HK-2 (cell line): ENCODE results near the gene IVD.

Source experiments
- DNase-seq: peaks from one replicate; pipeline ENCODE4 v3.0.0-alpha.2; 2018; ENCODE audit not compliant: unreplicated experiment

The IVD gene

DNA sequence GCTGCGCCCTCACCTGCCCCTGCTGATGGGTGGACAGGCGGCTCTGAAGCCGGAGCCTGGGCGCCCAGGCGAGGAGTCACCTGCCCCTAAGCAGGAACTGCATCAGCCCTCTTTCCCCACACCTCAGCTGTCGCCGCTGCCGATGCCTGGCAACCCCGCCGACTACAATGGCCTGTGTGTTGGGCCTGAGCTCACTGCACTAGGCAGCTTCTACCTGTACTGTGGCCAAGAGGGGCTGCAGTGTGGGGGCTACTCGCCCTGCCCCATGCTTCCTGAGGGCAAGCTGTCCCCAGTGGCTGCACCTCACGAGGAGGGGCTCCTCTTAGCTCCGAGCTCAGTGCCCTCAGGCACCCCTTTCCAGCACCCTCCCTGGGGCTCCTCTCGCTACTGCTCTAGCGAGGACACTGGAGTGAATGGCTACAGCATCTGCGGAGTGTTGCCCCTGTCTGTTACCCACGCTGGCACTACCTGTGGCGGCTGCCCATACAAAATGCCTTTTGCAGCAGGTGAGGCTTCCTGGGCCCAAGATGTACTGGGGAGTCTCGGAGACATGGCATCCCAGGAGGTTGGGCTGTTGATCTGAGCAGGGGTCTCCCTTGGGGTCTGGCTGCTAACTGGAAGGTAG lies 53.9 kb downstream of the IVD start:
- no peak for DNase-seq

DNA sequence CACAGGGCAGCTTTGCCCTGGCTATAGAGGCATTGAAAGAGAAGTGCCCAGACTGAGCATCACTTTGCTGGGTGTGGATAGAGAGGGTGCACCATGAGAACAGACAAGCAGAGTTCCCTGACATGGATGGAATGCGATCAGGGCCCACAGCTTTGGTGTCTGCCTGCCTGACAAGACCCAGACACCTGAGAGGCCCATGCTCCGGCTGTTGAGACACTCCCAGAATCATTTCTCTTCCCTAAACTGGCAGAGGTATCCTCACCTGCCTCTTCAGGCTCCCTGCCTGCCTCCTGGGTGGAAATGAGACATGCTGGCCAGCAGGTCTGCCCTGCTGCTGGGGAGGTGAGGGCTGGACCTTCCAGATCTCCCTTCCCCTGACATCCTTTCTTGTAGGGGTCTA lies 54.8 kb downstream of the IVD start:
- no peak for DNase-seq

DNA sequence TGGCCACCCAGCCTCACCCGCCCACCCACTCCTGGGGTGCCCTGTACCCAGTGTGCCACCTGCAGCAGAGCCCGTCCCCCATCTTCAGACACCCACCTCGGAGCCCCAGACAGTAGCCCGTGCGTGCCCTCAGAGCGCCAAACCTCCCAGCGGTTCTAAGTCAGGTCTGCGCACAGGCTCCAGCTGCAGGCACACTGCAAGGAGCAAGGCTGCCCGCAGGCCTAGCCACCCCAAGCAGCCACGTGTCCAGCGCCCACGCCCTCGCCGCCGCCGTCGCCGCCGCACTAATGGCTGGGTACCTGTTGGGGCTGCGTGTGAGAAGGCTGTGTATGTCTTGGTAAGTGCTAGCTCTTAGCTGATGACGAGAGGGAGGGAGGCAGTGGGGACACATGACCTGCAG lies 56.4 kb downstream of the IVD start:
- no peak for DNase-seq

DNA sequence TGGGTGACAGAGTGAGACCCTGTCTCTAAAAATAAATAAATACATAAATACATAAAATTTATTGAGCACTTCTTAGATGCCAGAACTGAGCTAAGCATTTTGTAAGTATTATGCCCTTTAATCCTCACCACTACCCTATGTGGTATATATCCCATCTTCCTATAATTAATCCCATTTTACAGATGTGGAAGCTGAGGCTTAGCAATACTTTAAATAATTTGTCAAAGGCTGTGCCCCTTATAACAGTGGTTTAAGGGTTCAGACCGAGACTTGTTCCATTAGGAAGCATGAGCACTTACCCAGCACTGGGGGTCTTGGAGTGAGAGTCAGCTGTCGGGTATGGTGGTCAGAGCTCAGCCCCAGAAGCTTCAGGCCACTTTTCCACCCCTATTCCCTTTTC lies 57.7 kb downstream of the IVD start:
- DNase-seq, result no peak

DNA sequence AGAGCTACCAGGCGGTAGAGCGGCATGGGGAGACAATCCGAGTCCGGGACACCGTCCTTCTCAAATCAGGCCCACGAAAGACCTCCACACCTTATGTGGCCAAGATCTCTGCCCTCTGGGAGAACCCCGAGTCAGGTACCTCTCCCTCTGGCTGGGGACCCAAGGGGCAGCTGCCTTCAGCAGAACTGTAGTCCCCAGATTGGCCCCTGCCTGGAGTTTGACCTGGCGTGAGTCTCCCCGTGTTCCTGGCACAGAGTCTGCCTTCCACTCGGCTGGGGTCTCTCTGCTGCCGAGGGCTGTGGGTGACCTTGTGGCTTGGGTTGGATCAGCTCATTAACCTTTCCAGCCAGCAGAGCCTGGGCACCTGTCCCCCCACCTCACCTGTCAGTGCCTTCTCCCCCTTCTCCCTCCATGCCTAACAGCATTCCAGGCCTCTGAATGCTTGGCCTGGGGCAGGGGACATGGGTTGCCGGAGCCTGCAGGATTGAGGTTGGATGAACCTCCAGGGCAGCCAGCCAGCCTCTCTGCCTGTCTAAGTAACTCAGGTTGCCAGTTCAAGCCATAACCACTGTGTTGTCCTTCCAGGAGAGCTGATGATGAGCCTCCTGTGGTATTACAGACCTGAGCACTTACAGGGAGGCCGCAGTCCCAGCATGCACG lies 58.4 kb downstream of the IVD start:
- no peak for DNase-seq

DNA sequence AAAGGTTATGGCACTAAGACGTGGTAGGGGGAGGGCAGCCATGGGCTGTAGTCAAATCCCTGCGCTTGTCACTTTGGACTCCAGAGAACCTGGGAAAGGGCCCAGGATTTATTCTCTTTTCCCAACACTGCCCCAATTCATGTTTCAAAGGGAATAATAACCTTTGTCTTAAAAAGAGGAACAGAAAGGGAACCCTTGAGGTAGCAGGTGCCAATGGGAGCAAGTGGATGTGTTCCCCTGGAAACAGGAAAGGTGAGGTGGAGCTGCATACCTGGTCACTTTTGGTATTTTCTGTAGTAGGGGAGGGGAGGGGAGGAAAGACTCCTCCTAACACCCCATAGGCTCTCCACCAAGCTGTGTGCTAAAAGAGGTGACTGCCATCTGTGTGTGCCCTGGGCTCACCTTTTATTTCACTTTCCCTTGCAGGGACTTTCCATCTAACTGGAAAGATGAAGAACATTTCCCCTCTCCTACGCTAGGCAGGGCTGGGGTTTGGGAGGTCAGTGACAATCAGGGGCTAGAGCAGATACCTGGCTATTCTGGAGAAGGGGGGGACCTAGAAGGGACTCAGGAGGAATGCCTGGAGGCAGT lies 59.1 kb downstream of the IVD start:
- DNase-seq, result no peak

DNA sequence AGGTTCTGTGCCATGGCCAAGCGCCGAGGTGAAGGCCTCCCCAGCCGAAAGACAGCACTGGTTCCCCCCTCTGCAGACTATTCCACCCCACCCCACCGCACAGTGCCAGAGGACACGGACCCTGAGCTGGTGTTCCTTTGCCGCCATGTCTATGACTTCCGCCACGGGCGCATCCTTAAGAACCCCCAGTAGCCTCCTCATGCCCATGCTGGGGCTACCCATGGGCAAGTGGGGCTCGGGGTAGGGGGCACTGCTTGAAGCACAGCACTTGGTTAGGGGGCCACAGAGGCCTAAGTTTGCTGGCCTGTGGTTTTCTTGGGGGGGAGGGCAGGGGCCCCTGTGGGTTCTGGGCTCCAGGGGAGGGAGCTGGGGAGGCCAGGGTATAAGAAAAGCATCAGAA lies 60.3 kb downstream of the IVD start:
- DNase-seq, result no peak

DNA sequence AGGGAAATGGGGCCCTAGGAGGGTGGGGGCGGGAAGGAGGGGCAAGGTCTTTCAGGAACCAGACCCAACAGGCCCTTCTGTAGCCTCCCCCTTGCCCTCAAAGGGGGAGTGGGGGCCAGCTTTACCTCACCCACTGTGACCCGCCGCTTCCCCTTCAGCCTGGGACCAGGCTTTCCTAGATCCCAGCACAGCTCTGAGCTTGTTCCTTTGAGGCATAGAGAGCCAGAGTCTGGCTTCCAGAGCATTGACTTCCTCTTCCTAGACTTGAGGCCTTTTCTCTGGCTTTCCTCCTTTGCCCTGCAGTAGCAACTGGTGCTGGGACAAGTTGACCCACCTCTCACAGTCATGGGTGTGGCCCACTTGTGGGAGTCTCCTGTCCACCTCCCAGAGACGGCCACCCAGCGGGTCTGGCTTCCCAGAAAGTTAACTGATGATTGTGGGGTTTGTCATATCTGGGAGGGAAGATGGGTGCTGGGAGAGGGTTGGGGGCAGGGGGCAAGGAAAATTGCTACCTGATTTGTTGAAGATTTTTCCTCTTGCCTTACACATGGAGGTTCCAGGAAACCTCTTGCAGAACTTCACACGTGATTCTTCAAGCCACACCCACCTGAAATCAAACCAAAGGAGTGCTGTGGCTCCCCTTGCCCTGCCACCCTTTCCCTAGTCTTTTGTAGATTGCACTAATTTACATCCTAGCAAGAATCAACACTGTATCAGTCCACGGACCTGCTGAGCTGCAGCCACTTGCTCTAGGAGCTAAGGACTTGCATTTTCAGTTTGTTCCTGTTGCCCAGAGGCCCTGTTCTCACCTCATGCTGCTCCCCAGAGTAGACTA lies 61.0 kb downstream of the IVD start:
- no peak for DNase-seq

DNA sequence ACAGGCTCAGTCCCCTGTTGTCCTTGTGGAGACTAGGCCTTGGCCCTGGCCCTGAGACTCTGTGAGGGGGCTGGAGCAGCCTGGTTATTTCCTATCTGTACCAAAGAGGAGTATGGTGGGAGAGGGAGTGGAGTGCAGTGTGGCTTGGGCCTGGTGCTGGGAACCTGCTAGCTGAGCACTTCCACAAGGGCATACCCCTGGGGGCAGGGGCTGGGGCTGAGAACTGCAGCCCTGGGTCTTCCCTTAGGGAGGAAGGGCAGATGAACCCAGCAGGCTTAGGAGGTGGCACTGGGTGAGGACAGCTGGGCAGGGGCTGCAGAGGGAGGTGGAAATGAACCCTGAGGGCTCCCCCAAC lies 61.6 kb downstream of the IVD start:
- DNase-seq, result no peak

DNA sequence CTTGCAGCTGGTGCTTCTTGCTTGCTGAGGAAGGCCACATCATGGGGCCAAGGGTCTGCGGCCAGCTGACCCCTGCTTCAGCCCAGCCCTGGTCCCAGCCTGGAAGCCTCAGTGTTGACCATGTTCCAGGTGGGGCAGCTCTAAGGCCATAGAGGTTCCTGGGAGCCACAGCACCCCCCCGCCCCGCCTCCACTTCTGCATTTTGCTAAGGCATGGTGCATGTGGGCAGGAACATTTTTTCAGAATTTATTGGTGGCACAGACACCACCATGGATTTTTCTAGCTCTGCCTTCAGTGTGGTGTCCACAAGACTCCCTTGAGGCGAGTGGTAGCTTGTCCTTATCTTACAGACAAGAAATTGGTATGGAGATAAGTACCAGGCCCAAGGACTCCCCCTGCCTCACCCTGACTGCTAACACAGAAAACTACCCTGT lies 63.3 kb downstream of the IVD start:
- DNase-seq, result no peak

DNA sequence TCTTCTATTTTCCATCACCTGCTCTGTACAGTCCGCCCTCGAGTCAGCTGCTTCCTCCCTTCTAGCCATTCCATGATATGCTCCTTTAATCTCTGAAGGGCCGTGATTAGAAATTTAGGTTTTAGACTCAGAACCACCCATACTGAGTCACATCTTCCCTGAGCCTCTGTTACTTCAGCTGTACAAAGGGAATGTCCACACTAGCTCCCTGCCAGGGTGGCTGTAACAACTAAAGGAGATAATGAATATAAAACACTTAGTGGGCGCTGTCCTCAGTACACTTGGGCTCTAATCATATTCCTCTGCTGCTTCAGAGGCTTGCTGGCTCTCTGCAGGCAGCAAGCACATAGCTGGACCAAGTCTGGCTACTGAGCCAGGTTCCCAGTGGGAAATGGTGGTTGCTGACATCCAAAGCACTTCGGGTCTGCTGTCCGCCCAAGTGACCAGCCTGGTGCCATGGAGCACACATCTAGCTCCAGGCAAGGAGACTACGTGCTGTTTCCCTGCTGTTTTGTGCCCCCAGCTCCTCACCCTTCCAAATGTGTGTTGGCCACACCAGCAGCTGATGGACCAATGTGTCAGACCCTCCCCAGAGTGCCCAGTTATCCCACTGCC lies 64.3 kb downstream of the IVD start:
- DNase-seq, result no peak

DNA sequence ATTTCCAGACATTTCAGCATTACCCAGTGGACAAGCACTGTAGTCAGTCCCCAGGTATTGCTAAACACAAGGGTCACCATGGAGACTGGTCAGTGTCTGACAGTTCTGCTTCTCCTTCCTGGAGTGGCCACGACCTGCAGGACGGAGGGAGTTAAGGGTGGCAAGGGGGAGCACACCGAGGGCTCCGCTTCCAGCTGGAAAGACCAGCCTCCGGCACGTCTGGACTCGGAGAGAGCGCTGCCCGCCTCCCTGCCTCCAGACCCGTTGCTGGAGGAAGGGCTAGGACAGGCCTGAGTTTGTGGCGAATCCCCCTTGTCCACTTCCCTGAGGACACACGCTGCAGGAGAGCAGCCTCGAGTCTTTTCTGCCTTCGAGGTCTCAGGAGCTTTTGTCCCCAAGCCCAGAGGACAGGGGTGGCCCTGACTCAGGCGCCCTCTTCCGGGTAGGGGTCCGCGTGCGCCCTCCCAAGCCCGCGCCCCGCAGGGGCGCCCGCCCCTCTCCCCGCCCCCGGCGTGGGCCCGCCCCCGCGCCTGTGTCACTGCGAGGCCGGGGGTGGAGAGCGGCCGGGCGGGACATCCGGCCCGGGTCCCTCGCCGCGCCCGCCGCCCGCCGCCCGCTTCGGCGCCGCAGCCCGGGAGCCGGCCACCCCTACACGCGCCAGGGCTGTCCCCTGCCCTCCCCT lies 65.0 kb downstream of the IVD start, which contains the start of gene CHST14:
Gene CHST14 (plus strand): TSS at position 562 of the 682 bp plus-strand sequence. CDS start 230 bp downstream, outside the sequence.
- peak; percentile 41 for DNase-seq
